HCT116 (cell line): ENCODE data around the gene NLRP14. TPM values are rescaled to one million over a fixed set of nuclear protein-coding genes. Genes with fewer than 3 reads are reported as not detected.

ENCODE experiments used
- ATAC-seq: fragments of 200-7000 bp; cut with Tn5 transposase; 2 replicates; pipeline ENCODE4 v1.9.1; 2020; ENCODE audit warnings: mild to moderate bottlenecking, moderate library complexity
- BruUV-seq: library from RNA; stranded (reverse); fragments of 400-500 nt; replicated peaks from 2 replicates; lab custom pipeline; 2021; lab: Mats Ljungman, UMichigan
- CTCF ChIA-PET: fragments of 300-600 bp; sonication (Branson Sonifier 250); formaldehyde crosslinking; loops from one replicate; lab custom pipeline; 2021; ENCODE audit warnings: antibody characterized with exemption; lab: Charles Lee
- POLR2A ChIA-PET: fragments of 300-600, 350-600 bp; sonication (Branson Sonifier 250); formaldehyde crosslinking; loops from one replicate; lab custom pipeline; 2021; ENCODE audit warnings: antibody characterized with exemption; lab: Charles Lee
- RAD21 ChIA-PET, 2 experiments: fragments of 300-600 bp; sonication (Branson Sonifier 250); formaldehyde crosslinking; loops; one replicate each; lab custom pipeline; 2023; ENCODE audit warnings: low total read pairs in 2 of 2; ENCODE audit not compliant: uncharacterized antibody in 2 of 2, unreplicated experiment in 2 of 2, low non-redundant PET in 1 of 2; lab: Charles Lee
- DNase-seq: peaks from one replicate; pipeline ENCODE4 v3.0.0-alpha.2; 2010; ENCODE audit warnings: low read depth, low spot score
- H2AFZ ChIP-seq: fragments of 200-600 bp; shearing (Covaris generic), sonication (generic); 2 replicates; pipeline ENCODE4 v1.6.1; 2017; ENCODE audit warnings: low read depth, mixed run types, mixed read lengths, antibody characterized with exemption, low read length; ENCODE audit not compliant: poor library complexity, severe bottlenecking
- H3K27ac ChIP-seq: 2 replicates; pipeline ENCODE4 v1.5.1; 2012; ENCODE audit warnings: low read depth, low read length
- H3K27me3 ChIP-seq: fragments of 200-600 bp; sonication (generic); 2 replicates; pipeline ENCODE4 v1.6.1; 2016; ENCODE audit warnings: mixed run types, low read length, mixed read lengths; ENCODE audit not compliant: insufficient read depth
- H3K36me3 ChIP-seq, 2 experiments: fragments of 200-500 bp in 1 of 2; fragments of 200-600 bp in 1 of 2; sonication (Bioruptor generic) in 1 of 2; sonication (generic) in 1 of 2; 2 replicates each; pipeline versions ENCODE4 v1.5.1 to v1.6.1; 2014 to 2016; ENCODE audit warnings: low read length in 2 of 2, inconsistent platforms in 1 of 2, mixed read lengths in 1 of 2, mixed run types in 1 of 2; ENCODE audit not compliant: insufficient read depth in 2 of 2, control insufficient read depth in 1 of 2
- H3K4me1 ChIP-seq, 2 experiments: fragments of 200-600 bp in 1 of 2; sonication (generic) in 1 of 2; 2 replicates each; pipeline versions ENCODE4 v1.5.1 to v1.6.1; 2012 to 2017; ENCODE audit warnings: low read length in 2 of 2, inconsistent platforms in 1 of 2, mild to moderate bottlenecking in 1 of 2, mixed read lengths in 1 of 2, mixed run types in 1 of 2, moderate library complexity in 1 of 2; ENCODE audit not compliant: insufficient read depth in 2 of 2, control insufficient read depth in 1 of 2
- H3K4me2 ChIP-seq: fragments of 200-600 bp; sonication (generic); 2 replicates; pipeline ENCODE4 v1.6.1; 2017; ENCODE audit warnings: mixed run types, low read length, mixed read lengths
- H3K4me3 ChIP-seq, 2 experiments: fragments of 200-600 bp in 1 of 2; sonication (generic) in 1 of 2; replicated peaks in 1 of 2; 2 replicates each; pipeline ENCODE4 v1.5.1; 2011 to 2016; ENCODE audit warnings: low read length in 2 of 2, control low read depth in 1 of 2, low read depth in 1 of 2, mild to moderate bottlenecking in 1 of 2, mixed read lengths in 1 of 2, mixed run types in 1 of 2
- H3K79me2 ChIP-seq: fragments of 200-600 bp; sonication (generic); 2 replicates; pipeline ENCODE4 v1.6.1; 2017; ENCODE audit warnings: mild to moderate bottlenecking, mixed run types, low read length, moderate library complexity, mixed read lengths; ENCODE audit not compliant: insufficient read depth
- H3K9ac ChIP-seq: fragments of 200-600 bp; sonication (generic); 2 replicates; pipeline ENCODE4 v1.6.1; 2016; ENCODE audit warnings: low read length, mixed read lengths
- H3K9me2 ChIP-seq: fragments of 200-600 bp; sonication (generic), shearing (Covaris generic); 2 replicates; pipeline ENCODE4 v1.6.1; 2017; ENCODE audit warnings: mixed run types, mild to moderate bottlenecking, moderate library complexity; ENCODE audit not compliant: insufficient read depth
- H3K9me3 ChIP-seq, 2 experiments: fragments of 200-500 bp in 1 of 2; fragments of 200-600 bp in 1 of 2; sonication (Bioruptor generic) in 1 of 2; sonication (generic) in 1 of 2; 2 replicates each; pipeline ENCODE4 v1.6.1; 2014 to 2017; ENCODE audit warnings: low read length in 2 of 2, mixed read lengths in 2 of 2, inconsistent platforms in 1 of 2, low read depth in 1 of 2, mild to moderate bottlenecking in 1 of 2, mixed run types in 1 of 2, moderate library complexity in 1 of 2; ENCODE audit not compliant: control insufficient read depth in 1 of 2, insufficient read depth in 1 of 2
- H4K20me1 ChIP-seq: fragments of 200-600 bp; sonication (generic), shearing (Covaris generic); 2 replicates; pipeline ENCODE4 v1.6.1; 2017; ENCODE audit warnings: mixed run types, mild to moderate bottlenecking, moderate library complexity; ENCODE audit not compliant: insufficient read depth
- CTCF ChIP-seq, 3 experiments: fragments of 200-600 bp in 1 of 3; sonication (generic) in 1 of 3; IDR thresholded peaks in 2 of 3; conservative IDR thresholded peaks in 1 of 3; 2 replicates each; pipeline ENCODE4 v1.5.1; 2012 to 2017; ENCODE audit warnings: low read depth in 2 of 3, low read length in 2 of 3, antibody characterized with exemption in 1 of 3, borderline replicate concordance in 1 of 3, control low read depth in 1 of 3, mild to moderate bottlenecking in 1 of 3, mixed read lengths in 1 of 3, mixed run types in 1 of 3, moderate library complexity in 1 of 3; ENCODE audit not compliant: insufficient read depth in 1 of 3
- EGR1 ChIP-seq: IDR thresholded peaks from 2 replicates; pipeline ENCODE4 v1.6.1; 2012; ENCODE audit warnings: low read depth
- POLR2A ChIP-seq: IDR thresholded peaks from 2 replicates; pipeline ENCODE4 v1.7.0; 2011; ENCODE audit warnings: borderline replicate concordance; ENCODE audit not compliant: insufficient read depth, insufficient read length; ENCODE audit errors: extremely low read depth
- POLR2AphosphoS5 ChIP-seq: IDR thresholded peaks from 2 replicates; pipeline ENCODE4 v1.6.1; 2011; ENCODE audit warnings: mild to moderate bottlenecking, low read depth, low read length, moderate library complexity
- SP1 ChIP-seq: IDR thresholded peaks from 2 replicates; pipeline ENCODE4 v1.6.1; 2012; ENCODE audit warnings: low read depth
- TCF7L2 ChIP-seq: IDR thresholded peaks from 2 replicates; pipeline ENCODE4 v1.7.0; 2011; ENCODE audit warnings: borderline replicate concordance, inconsistent platforms; ENCODE audit not compliant: insufficient read depth, insufficient read length; ENCODE audit errors: extremely low read depth
- YY1 ChIP-seq: IDR thresholded peaks from 2 replicates; pipeline ENCODE4 v1.6.1; 2011; ENCODE audit warnings: low read length, low read depth, moderate library complexity, mild to moderate bottlenecking; ENCODE audit not compliant: insufficient replicate concordance; ENCODE audit errors: extremely low read depth
- ZBTB33 ChIP-seq: IDR thresholded peaks from 2 replicates; pipeline ENCODE4 v1.6.1; 2011; ENCODE audit warnings: mild to moderate bottlenecking, low read length, moderate library complexity; ENCODE audit not compliant: insufficient replicate concordance; ENCODE audit errors: extremely low read depth
- ZFX ChIP-seq: fragments of 450-650 bp; IDR thresholded peaks from 2 replicates; pipeline ENCODE4 v1.6.1; 2017
- intact Hi-C: fragments of 100-400 bp; cut with micrococcal nuclease; formaldehyde crosslinking; loops from 2 replicates; pipeline ENCODE4 v1.10.0; 2022
- total RNA-seq: library from RNA; stranded (reverse); gene quantifications from one replicate; pipeline ENCODE4 v1.2.1, GENCODE V29; 2021; ENCODE audit not compliant: unreplicated experiment

NLRP14 gene
- total RNA-seq, 1 experiment from 2014 or later = 0.49 TPM

GRCh38 chr11:7019500-7020182 lies 638 bp upstream of the NLRP14 start:
- peaks cover 7 to 21% of the 10 kb centered on the region in 2 experiments for H3K4me1 ChIP-seq
- BruUV-seq = TSS peak; percentile 78
- intact Hi-C loops = no loop called here
- no peaks in the 10 kb centered on the region for H4K20me1 ChIP-seq
- H3K27me3 ChIP-seq = no peaks in the 10 kb centered on the region
- ATAC-seq = peak; percentile 57
- ChIA-PET CTCF (no interaction called here), POLR2A (no interaction called here), RAD21 (no interaction called here)
- peak overlapping the region; percentile 60 to 79 for H3K4me3 ChIP-seq
- no peak for DNase-seq
- H3K4me2 ChIP-seq = peak overlapping the region; percentile 92
- peaks cover 2% of the 10 kb centered on the region; the same call in 1 of the 2 replicates for H3K9me2 ChIP-seq
- no peaks in the 10 kb centered on the region for H3K36me3 ChIP-seq
- no peak for TF ChIP-seq EGR1
- no peaks in the 10 kb centered on the region for H3K79me2 ChIP-seq
- H3K9ac ChIP-seq = peak overlapping the region; percentile 61
- no peak overlapping the region for H3K27ac ChIP-seq
- peak overlapping the region; percentile 91 for H2AFZ ChIP-seq
- no peaks in the 10 kb centered on the region for H3K9me3 ChIP-seq

- POLR2A ChIA-PET = no interaction called here
- Histone ChIP-seq H3K9me3 (no peaks in the 10 kb centered on the region), H3K9ac (no peak overlapping the region), H3K79me2 (no peaks in the 10 kb centered on the region), H3K4me2 (no peak overlapping the region), H3K9me2 (peaks cover 2% of the 10 kb centered on the region; the same call in 1 of the 2 replicates), H3K4me3 (no peak overlapping the region), H3K27ac (no peak overlapping the region), H3K36me3 (no peaks in the 10 kb centered on the region), H3K27me3 (no peaks in the 10 kb centered on the region), H4K20me1 (no peaks in the 10 kb centered on the region)
- ATAC-seq (no peak), DNase-seq (no peak)
- BruUV-seq = no TSS peak
- intact Hi-C loops = no loop called here
- RAD21 ChIA-PET = no interaction called here
- TF ChIP-seq YY1 (no peak), ZFX (no peak), TCF7L2 (no peak), CTCF (IDR thresholded peaks at IDR 0.05 in 2 of 3, conservative IDR thresholded peaks at IDR 0.05 in 1 of 3; ENCODE audit: borderline replicate concordance in 1 of 3, insufficient read depth in 1 of 3, low read depth in 2 of 3, low read length in 2 of 3) (no peak), EGR1 (no peak), ZBTB33 (no peak), POLR2A (no peak), SP1 (no peak), POLR2AphosphoS5 (no peak)
- TF ChIP-seq, all 23 proteins: peak for 0
- H2AFZ ChIP-seq = no peak overlapping the region
- CTCF ChIA-PET = no interaction called here
- H3K4me1 ChIP-seq = peaks cover 7 to 21% of the 10 kb centered on the region in 2 experiments
Measured at GRCh38 chr11:7021318-7021717, 1.0 kb downstream of the NLRP14 start.
